Measurements from ENCODE around the gene TMEM220. TPM values are rescaled to one million over a fixed set of nuclear protein-coding genes. Genes with fewer than 3 reads are reported as not detected.

TMEM220 gene
- total and polyA plus RNA-seq, 7 donors: 3.4 to 8.9 (median 4.6) TPM

DNA sequence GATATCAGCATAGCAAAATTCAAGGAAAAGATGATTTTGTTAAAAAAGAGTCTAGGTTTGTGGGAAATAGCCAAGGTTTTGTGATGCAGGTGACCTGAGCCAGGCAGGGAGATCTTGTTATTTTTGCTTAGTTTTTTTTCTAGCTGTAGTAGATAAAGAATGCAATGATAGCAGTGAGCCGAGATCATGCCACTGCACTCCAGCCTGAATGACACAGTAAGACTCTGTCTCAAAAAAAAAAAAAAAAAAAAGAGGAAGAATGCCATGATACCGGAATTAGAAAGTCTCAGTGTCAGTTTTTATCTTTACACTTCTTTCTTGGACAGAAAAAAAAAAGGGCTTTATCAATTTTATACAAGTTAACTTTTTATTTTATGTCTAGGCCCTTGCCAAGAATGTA is 46.6 kb upstream of the TMEM220 start:
- Histone ChIP-seq H3K4me3 (no peak overlapping the region), H3K36me3 (ENCODE audit: insufficient read depth in 1 of 2, low read depth in 1 of 2) (no peaks in the 10 kb centered on the region), H3K9me3 (no peaks in the 10 kb centered on the region), H3K27ac (no peak overlapping the region), H3K27me3 (ENCODE audit: insufficient read depth in 3 of 3, low read length in 2 of 3) (no peaks in the 10 kb centered on the region), H3K4me1 (no peaks in the 10 kb centered on the region)
- WGBS, 3 donors: 56 to 72% (median 69%) methylated on average over 2 of the region's 2 CpGs
- TF ChIP-seq, protein P1, sequence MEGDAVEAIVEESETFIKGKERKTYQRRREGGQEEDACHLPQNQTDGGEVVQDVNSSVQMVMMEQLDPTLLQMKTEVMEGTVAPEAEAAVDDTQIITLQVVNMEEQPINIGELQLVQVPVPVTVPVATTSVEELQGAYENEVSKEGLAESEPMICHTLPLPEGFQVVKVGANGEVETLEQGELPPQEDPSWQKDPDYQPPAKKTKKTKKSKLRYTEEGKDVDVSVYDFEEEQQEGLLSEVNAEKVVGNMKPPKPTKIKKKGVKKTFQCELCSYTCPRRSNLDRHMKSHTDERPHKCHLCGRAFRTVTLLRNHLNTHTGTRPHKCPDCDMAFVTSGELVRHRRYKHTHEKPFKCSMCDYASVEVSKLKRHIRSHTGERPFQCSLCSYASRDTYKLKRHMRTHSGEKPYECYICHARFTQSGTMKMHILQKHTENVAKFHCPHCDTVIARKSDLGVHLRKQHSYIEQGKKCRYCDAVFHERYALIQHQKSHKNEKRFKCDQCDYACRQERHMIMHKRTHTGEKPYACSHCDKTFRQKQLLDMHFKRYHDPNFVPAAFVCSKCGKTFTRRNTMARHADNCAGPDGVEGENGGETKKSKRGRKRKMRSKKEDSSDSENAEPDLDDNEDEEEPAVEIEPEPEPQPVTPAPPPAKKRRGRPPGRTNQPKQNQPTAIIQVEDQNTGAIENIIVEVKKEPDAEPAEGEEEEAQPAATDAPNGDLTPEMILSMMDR (IDR thresholded peaks at IDR 0.05): no peak
- no peak for ATAC-seq
- intact Hi-C loops (cut with DNase I): no loop called here
- DNase-seq: no peak

DNA sequence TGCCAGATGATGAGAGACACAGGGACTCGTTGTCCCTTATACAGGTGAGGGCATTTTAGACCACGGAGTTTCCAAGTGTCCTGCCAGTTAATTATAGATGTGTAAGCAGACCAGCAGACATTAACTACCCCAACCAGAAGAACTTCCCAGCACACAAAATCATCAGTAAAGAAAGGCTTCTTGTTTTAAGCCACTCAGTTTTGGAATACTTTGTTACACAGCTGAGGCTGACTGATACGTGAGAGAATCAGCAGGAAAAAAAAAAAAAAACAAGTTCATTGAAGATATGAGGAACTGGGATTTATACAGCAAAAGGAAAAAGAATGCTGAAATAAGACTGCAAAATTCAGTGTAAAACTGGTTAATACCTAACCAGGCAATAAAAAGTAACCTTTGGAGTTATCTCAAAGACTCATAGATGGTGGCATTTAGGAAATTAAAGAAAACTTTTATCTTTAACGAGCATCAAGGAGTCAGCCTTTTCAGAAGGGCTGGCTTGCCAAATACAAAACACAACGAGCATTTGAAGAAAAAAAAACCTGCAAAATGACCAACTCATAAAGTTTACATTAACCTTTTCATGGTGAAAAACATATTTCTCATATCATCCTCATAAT is 46.0 kb upstream of the TMEM220 start:
- TF ChIP-seq, protein P1 (IDR thresholded peaks at IDR 0.05): no peak
- intact Hi-C loops (cut with DNase I): no loop called here
- ATAC-seq: no peak

DNA sequence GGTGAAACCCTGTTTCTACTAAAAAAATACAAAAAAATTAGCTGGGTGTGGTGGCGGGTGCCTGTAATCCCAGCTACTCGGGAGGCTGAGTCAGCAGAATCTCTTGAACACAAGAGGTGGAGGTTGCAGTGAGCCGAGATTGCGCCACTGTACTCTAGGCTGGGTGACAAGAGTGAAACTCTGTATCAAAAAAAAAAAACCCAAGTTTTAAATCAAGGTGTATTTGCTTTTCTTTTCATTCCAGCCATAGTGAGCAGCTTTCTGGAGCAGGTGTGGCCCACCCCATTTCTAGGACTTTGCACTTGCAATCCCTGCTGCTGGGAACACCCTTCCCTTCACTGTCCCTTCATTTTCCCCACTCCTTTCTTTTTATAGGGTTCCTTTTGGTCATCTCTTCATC is 45.2 kb upstream of the TMEM220 start:
- ATAC-seq (no peak), DNase-seq (no peak)
- no peak overlapping the region for H3K27ac ChIP-seq
- no peak overlapping the region for H3K4me3 ChIP-seq
- no peaks in the 10 kb centered on the region for H3K4me1 ChIP-seq
- no peaks in the 10 kb centered on the region for H3K36me3 ChIP-seq (ENCODE audit: insufficient read depth in 1 of 2, low read depth in 1 of 2)
- no peaks in the 10 kb centered on the region for H3K27me3 ChIP-seq (ENCODE audit: insufficient read depth in 3 of 3, low read length in 2 of 3)
- intact Hi-C loops (cut with DNase I): no loop called here
- no peaks in the 10 kb centered on the region for H3K9me3 ChIP-seq
- TF ChIP-seq, protein P1 (IDR thresholded peaks at IDR 0.05): no peak
- 90 to 100% (median 94%) methylated on average over 4 of the region's 4 CpGs for WGBS, 3 donors

More for the DNA sequence above, 46.0 kb upstream of the TMEM220 start:
- Histone ChIP-seq H3K27ac (no peak overlapping the region), H3K36me3 (ENCODE audit: insufficient read depth in 1 of 2, low read depth in 1 of 2) (no peaks in the 10 kb centered on the region), H3K9me3 (no peaks in the 10 kb centered on the region), H3K4me1 (no peaks in the 10 kb centered on the region), H3K27me3 (ENCODE audit: insufficient read depth in 3 of 3, low read length in 2 of 3) (no peaks in the 10 kb centered on the region), H3K4me3 (no peak overlapping the region)
- 67 to 83% (median 75%) methylated on average over 5 of the region's 5 CpGs for WGBS, 3 donors
- DNase-seq: no peak

DNA sequence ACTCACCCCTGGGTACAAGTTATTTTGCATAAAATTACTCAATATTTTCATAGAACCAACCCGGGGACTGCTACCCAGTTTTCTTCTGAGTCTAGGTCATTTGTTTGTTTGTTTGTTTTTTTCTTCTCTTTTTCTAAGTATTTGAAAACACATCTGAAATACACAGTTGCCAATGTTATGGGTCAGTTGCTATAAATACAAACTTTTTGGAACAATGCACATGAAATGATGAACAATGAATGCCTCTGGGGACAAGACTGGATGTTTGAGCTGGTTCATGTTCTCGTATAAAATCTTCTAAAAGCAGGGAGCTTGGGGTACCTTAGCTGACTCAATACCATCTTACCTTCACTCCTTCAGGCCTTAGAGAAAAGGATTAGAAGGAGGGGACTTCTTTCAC is 43.6 kb upstream of the TMEM220 start:
- no peak overlapping the region for H3K27ac ChIP-seq
- no peaks in the 10 kb centered on the region for H3K4me1 ChIP-seq
- 46 to 58% (median 47%) methylated on average over 2 of the region's 2 CpGs for WGBS, 3 donors
- DNase-seq (no peak), ATAC-seq (no peak)
- no peaks in the 10 kb centered on the region for H3K27me3 ChIP-seq (ENCODE audit: insufficient read depth in 3 of 3, low read length in 2 of 3)
- TF ChIP-seq, protein P1 (IDR thresholded peaks at IDR 0.05): no peak
- no peak overlapping the region for H3K4me3 ChIP-seq
- H3K36me3 ChIP-seq (ENCODE audit: insufficient read depth in 1 of 2, low read depth in 1 of 2): no peaks in the 10 kb centered on the region
- intact Hi-C loops (cut with DNase I): no loop called here
- H3K9me3 ChIP-seq: no peaks in the 10 kb centered on the region
